A549 (cell line): ENCODE measurements around the gene GIMAP5. TPM values are rescaled to one million over a fixed set of nuclear protein-coding genes. Genes with fewer than 3 reads are reported as not detected.
A peak's percentile ranks its signal among the peaks of the same experiment; 100 is the strongest.

Experiments used
- ATAC-seq, 2 experiments: fragments of 200-7000 bp in 1 of 2; fragments of >200 bp in 1 of 2; cut with Nextera tagmentation in 1 of 2; cut with Tn5 transposase in 1 of 2; 3 replicates each; pipeline versions ENCODE4 v1.8.0 to v1.9.1; 2018 to 2020; ENCODE audit warnings: mild to moderate bottlenecking in 1 of 2, moderate library complexity in 1 of 2
- CTCF ChIA-PET: fragments of 300-600 bp; sonication (Branson Sonifier 250); formaldehyde crosslinking; extraction: SDS; loops from one replicate; lab custom pipeline; 2021; ENCODE audit warnings: antibody characterized with exemption, inconsistent platforms; lab: Yijun Ruan, JAX
- POLR2A ChIA-PET: fragments of 350-600 bp; formaldehyde crosslinking; extraction: SDS; loops from one replicate; lab custom pipeline; 2021; ENCODE audit warnings: antibody characterized with exemption, inconsistent platforms; lab: Yijun Ruan, JAX
- DNase-seq, 2 experiments: peaks; one replicate each; pipeline versions ENCODE4 v3.0.0 to v3.0.0-alpha.2; 2011 to 2016; ENCODE audit warnings: low read depth in 1 of 2, low spot score in 1 of 2
- FAIRE-seq: peaks from 2 replicates; lab custom pipeline; 2011; peaks lifted over from hg19 to GRCh38; lab: Jason Lieb, UNC
- H3K27ac ChIP-seq, 2 experiments: fragments of >200 bp; sonication (Bioruptor Twin); formaldehyde crosslinking; 3 replicates each; pipeline ENCODE4 v1.5.1; 2016 to 2017
- H3K4me1 ChIP-seq: fragments of >200 bp; sonication (Bioruptor Twin); formaldehyde crosslinking; 3 replicates; pipeline ENCODE4 v1.6.1; 2016
- H3K4me2 ChIP-seq: fragments of >200 bp; sonication (Bioruptor Twin); formaldehyde crosslinking; 3 replicates; pipeline ENCODE4 v1.6.1; 2016
- H3K4me3 ChIP-seq: fragments of >200 bp; sonication (Bioruptor Twin); formaldehyde crosslinking; 3 replicates; pipeline ENCODE4 v1.5.1; 2016
- H3K9me3 ChIP-seq: fragments of >200 bp; sonication (Bioruptor Twin); formaldehyde crosslinking; 3 replicates; pipeline ENCODE4 v1.6.1; 2016
- ATOH8 ChIP-seq: fragments of 250-450 bp; sonication (Bioruptor Pico); IDR thresholded peaks from 2 replicates; pipeline ENCODE4 v1.5.0; 2020; ENCODE audit warnings: low read depth, mild to moderate bottlenecking, moderate library complexity
- BHLHE40 ChIP-seq: IDR thresholded peaks from 2 replicates; pipeline ENCODE4 v1.6.1; 2012; ENCODE audit warnings: low read depth, low read length, inconsistent platforms
- CHD4 ChIP-seq: fragments of 200-600 bp; sonication (generic); IDR thresholded peaks from 2 replicates; pipeline ENCODE4 v1.6.1; 2016; ENCODE audit warnings: antibody characterized with exemption, mild to moderate bottlenecking, borderline replicate concordance
- EHF ChIP-seq: fragments of 250-450 bp; sonication (Bioruptor Pico); IDR thresholded peaks from 2 replicates; pipeline ENCODE4 v1.5.0; 2020; ENCODE audit warnings: mild to moderate bottlenecking
- EP300 ChIP-seq, 2 experiments: fragments of >200 bp; sonication (Bioruptor Twin); formaldehyde crosslinking; IDR thresholded peaks; 2 replicates in 1 of 2; 3 replicates in 1 of 2; pipeline ENCODE4 v1.6.1; 2016 to 2017
- FOXS1 ChIP-seq: fragments of 250-450 bp; sonication (Bioruptor Pico); IDR thresholded peaks from 2 replicates; pipeline ENCODE4 v1.5.0; 2020; ENCODE audit warnings: mild to moderate bottlenecking, moderate library complexity
- HOXB5 ChIP-seq: fragments of 250-450 bp; sonication (Bioruptor Pico); IDR thresholded peaks from 2 replicates; pipeline ENCODE4 v1.5.0; 2020; ENCODE audit warnings: mild to moderate bottlenecking, moderate library complexity
- KDM1A ChIP-seq: fragments of 200-600 bp; sonication (generic); IDR thresholded peaks from 2 replicates; pipeline ENCODE4 v1.6.1; 2016; ENCODE audit warnings: low read depth, mild to moderate bottlenecking
- MAZ ChIP-seq: fragments of 150-350 bp; IDR thresholded peaks from 2 replicates; pipeline ENCODE4 v1.6.1; 2014; ENCODE audit warnings: antibody characterized with exemption, low read depth, low read length, borderline replicate concordance
- NPAS2 ChIP-seq: fragments of 250-450 bp; sonication (Bioruptor Pico); IDR thresholded peaks from 2 replicates; pipeline ENCODE4 v1.8.0; 2022; ENCODE audit warnings: mild to moderate bottlenecking, moderate library complexity, borderline replicate concordance
- NR3C1 ChIP-seq: fragments of >200 bp; sonication (Bioruptor Twin); formaldehyde crosslinking; IDR thresholded peaks from 3 replicates; pipeline ENCODE4 v1.6.1; 2017
- POLR2A ChIP-seq: IDR thresholded peaks from 2 replicates; pipeline ENCODE4 v1.6.1; 2012; ENCODE audit warnings: mild to moderate bottlenecking, low read length
- POLR2AphosphoS2 ChIP-seq: conservative IDR thresholded peaks from 2 replicates; pipeline ENCODE4 v1.6.1; 2012; ENCODE audit warnings: low read length, improper control_type of control experiment, inconsistent platforms
- RCOR1 ChIP-seq: fragments of 150-350 bp; IDR thresholded peaks from 2 replicates; pipeline ENCODE4 v1.6.1; 2014; ENCODE audit warnings: antibody characterized with exemption, low read length, low read depth
- SMC3 ChIP-seq: fragments of >200 bp; sonication (Bioruptor Twin); formaldehyde crosslinking; IDR thresholded peaks from 3 replicates; pipeline ENCODE4 v1.6.1; 2018; ENCODE audit warnings: inconsistent platforms
- TP53 ChIP-seq: fragments of 250-450 bp; sonication (Bioruptor Pico); IDR thresholded peaks from 2 replicates; pipeline ENCODE4 v1.5.0; 2021; ENCODE audit warnings: mild to moderate bottlenecking, moderate library complexity
- ZC3H11A ChIP-seq: fragments of 450-650 bp; IDR thresholded peaks from 2 replicates; pipeline ENCODE4 v1.6.1; 2014; ENCODE audit warnings: antibody characterized with exemption, mild to moderate bottlenecking
- ZFP36 ChIP-seq: fragments of 450-650 bp; IDR thresholded peaks from 2 replicates; pipeline ENCODE4 v1.6.1; 2014; ENCODE audit warnings: borderline replicate concordance; ENCODE audit not compliant: partially characterized antibody
- ZNF302 ChIP-seq: fragments of 250-450 bp; sonication (Bioruptor Pico); IDR thresholded peaks from 2 replicates; pipeline ENCODE4 v1.9.0; 2021; ENCODE audit warnings: inconsistent platforms, mild to moderate bottlenecking, moderate library complexity
- WGBS: methylation state at CpG from one replicate; pipeline ENCODE4 v1.1.6; 2017; ENCODE audit errors: missing lambda C conversion rate; 5-methylcytosine and 5-hydroxymethylcytosine counted together
- polyA minus RNA-seq: library from RNA; depleted of rRNA, polyadenylated mRNA; stranded (reverse); fragments of >200 nt; gene quantifications from 2 replicates; pipeline ENCODE4 v1.2.3, GENCODE V29; 2011; rRNA and poly(A)+ RNA removed
- polyA plus RNA-seq, 4 experiments: library from polyadenylated mRNA; depleted of rRNA in 3 of 4; stranded (reverse); fragments of >200 nt; fragmentation: RNase III in 1 of 4; extraction: RNeasy Plus Mini Kit Qiagen cat#74134 plus additional on column Dnase treatment in 1 of 4; gene quantifications; 2 replicates in 3 of 4; 3 replicates in 1 of 4; pipeline ENCODE4 v1.2.3, GENCODE V29; 2011 to 2017
- TF ChIP-seq, protein P1 (sequence below): fragments of >200 bp; sonication (Bioruptor Twin); formaldehyde crosslinking; IDR thresholded peaks from 2 replicates; pipeline ENCODE4 v1.6.1; 2016
- TF ChIP-seq, protein P2 (sequence below): fragments of >200 bp; sonication (Bioruptor Twin); formaldehyde crosslinking; IDR thresholded peaks from 3 replicates; pipeline ENCODE4 v1.5.1; 2016
- TF ChIP-seq, protein P3 (sequence below): IDR thresholded peaks from 2 replicates; pipeline ENCODE4 v1.6.1; 2012
- TF ChIP-seq, protein P4 (sequence below): fragments of 450-650 bp; IDR thresholded peaks from 2 replicates; pipeline ENCODE4 v1.6.1; 2014; ENCODE audit warnings: antibody characterized with exemption
- TF ChIP-seq, protein P5 (sequence below): fragments of 200-600 bp; sonication (generic); IDR thresholded peaks from 2 replicates; pipeline ENCODE4 v1.6.1; 2016; ENCODE audit warnings: antibody characterized with exemption, mild to moderate bottlenecking, moderate library complexity
- TF ChIP-seq, protein P6 (sequence below): IDR thresholded peaks from 2 replicates; pipeline ENCODE4 v1.6.1; 2012; ENCODE audit warnings: low read depth, borderline replicate concordance

The GIMAP5 gene
- polyA plus RNA-seq (2011; rRNA removed) (not detected in 2 replicates), polyA plus RNA-seq (2017; fragmentation: RNase III; extraction: RNeasy Plus Mini Kit Qiagen cat#74134 plus additional on column Dnase treatment) (not detected in 3 replicates), polyA minus RNA-seq (not detected in 2 replicates)
- not detected in 2 replicates for polyA plus RNA-seq (2012; cell fraction: cytosol; rRNA removed)
- polyA plus RNA-seq (2012; cell fraction: nucleus; rRNA removed): not detected in 2 replicates

DNA sequence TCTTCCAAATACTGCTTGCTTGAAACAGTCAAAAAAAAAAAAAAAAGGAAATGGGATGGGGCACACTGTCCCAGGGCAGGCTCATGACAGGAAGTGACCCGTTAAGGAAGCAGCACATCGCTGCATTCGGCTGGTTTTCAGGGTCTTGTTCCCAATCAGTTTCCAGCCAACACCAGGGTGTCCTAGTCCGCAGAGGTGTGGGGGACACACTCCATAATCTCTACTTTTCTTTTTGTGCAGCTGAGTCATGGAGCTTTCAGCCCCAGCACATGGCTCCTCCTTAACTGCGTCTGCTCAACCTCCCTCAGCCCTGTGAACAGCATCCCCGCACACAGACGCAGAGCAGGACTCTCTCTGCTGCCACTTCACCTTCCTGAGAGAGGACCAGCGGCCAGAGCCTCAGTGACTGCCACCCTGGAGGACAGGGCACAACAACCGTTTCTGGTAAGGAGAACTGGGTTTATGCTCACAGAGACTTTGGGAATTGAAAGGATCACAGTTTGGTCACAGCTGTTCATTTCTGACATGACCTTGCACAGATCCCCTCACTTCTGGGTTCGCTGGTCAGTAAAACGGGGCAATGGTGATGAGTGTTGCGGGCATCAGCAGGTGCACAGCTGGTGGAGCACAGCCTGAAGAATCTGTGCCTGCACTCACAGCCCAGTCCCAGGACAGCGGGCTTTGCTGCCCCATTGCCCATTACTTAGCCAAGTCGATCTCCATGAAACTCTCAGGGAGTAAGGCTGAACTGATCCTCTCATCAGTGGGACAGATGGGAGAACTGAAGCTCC, at the start of gene GIMAP5:
TSS of gene GIMAP5 (plus strand) at position 154 of the 791 bp plus-strand sequence. CDS start 3,467 bp downstream, outside the sequence.
- H3K27ac ChIP-seq: no peak within 1 kb of the TSS
- CTCF ChIA-PET: interaction anchor here (1.0 kb wide), 1 partner anchor 43 kb away, joined by 3 read pairs; no protein-coding TSS in a partner anchor
- FAIRE-seq: no peak
- peak in 1 of 2 experiments; percentile 32; a peak in 3 of 6 replicates for ATAC-seq
- no peaks in the 10 kb centered on the region for H3K4me1 ChIP-seq
- no peaks in the 10 kb centered on the region for H3K9me3 ChIP-seq
- H3K4me2 ChIP-seq: no peak within 1 kb of the TSS
- WGBS: 10% methylated on average over 12 of the region's 14 CpGs
- TF ChIP-seq ZNF302 (CRISPR knock-in tag) (no peak), ATOH8 (CRISPR knock-in tag) (no peak), HOXB5 (CRISPR knock-in tag) (no peak), BHLHE40 (no peak), EHF (no peak), EP300 (IDR thresholded peaks at IDR 0.05) (no peak), POLR2A (no peak), NR3C1 (no peak), TP53 (CRISPR knock-in tag) (no peak), NPAS2 (CRISPR knock-in tag) (no peak), MAZ (no peak), ZC3H11A (no peak), KDM1A (no peak)
- TF ChIP-seq, protein P1, sequence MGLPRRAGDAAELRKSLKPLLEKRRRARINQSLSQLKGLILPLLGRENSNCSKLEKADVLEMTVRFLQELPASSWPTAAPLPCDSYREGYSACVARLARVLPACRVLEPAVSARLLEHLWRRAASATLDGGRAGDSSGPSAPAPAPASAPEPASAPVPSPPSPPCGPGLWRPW: no peak
- TF ChIP-seq, protein P2, sequence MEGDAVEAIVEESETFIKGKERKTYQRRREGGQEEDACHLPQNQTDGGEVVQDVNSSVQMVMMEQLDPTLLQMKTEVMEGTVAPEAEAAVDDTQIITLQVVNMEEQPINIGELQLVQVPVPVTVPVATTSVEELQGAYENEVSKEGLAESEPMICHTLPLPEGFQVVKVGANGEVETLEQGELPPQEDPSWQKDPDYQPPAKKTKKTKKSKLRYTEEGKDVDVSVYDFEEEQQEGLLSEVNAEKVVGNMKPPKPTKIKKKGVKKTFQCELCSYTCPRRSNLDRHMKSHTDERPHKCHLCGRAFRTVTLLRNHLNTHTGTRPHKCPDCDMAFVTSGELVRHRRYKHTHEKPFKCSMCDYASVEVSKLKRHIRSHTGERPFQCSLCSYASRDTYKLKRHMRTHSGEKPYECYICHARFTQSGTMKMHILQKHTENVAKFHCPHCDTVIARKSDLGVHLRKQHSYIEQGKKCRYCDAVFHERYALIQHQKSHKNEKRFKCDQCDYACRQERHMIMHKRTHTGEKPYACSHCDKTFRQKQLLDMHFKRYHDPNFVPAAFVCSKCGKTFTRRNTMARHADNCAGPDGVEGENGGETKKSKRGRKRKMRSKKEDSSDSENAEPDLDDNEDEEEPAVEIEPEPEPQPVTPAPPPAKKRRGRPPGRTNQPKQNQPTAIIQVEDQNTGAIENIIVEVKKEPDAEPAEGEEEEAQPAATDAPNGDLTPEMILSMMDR: no peak
- TF ChIP-seq, protein P3, sequence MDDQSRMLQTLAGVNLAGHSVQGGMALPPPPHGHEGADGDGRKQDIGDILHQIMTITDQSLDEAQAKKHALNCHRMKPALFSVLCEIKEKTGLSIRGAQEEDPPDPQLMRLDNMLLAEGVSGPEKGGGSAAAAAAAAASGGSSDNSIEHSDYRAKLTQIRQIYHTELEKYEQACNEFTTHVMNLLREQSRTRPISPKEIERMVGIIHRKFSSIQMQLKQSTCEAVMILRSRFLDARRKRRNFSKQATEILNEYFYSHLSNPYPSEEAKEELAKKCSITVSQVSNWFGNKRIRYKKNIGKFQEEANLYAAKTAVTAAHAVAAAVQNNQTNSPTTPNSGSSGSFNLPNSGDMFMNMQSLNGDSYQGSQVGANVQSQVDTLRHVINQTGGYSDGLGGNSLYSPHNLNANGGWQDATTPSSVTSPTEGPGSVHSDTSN: no peak
- TF ChIP-seq, protein P4, sequence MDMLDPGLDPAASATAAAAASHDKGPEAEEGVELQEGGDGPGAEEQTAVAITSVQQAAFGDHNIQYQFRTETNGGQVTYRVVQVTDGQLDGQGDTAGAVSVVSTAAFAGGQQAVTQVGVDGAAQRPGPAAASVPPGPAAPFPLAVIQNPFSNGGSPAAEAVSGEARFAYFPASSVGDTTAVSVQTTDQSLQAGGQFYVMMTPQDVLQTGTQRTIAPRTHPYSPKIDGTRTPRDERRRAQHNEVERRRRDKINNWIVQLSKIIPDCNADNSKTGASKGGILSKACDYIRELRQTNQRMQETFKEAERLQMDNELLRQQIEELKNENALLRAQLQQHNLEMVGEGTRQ: no peak
- TF ChIP-seq, all 56 proteins: peak for 0
- POLR2A ChIA-PET: no interaction called here
- no peak for DNase-seq
- no peak within 1 kb of the TSS for H3K4me3 ChIP-seq

DNA sequence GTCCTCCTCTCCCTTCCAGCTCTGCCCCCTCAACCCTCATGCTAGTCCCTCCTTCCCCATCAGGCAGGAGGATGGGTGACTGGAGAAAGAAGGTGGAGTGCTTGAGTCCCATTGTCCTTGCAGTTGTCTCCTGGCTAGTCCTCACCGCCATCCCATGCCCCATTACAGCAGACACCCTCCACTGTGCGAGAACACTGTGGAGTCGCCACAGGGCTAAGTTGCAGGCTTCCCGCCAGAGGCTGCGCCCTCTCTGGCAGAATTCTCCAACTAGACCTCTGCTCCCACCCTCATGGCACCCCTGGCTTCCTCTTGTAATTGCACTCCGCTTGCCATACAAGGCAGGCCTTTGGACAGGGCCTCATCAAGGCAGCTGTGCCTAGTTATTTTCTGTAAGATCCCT, 48.6 kb upstream of the GIMAP5 start:
- no peak for DNase-seq
- Histone ChIP-seq H3K4me1 (no peaks in the 10 kb centered on the region), H3K4me3 (no peak overlapping the region), H3K4me2 (no peak overlapping the region), H3K27ac (no peak overlapping the region), H3K9me3 (no peaks in the 10 kb centered on the region)
- no peak for ATAC-seq
- FAIRE-seq: no peak
- POLR2A ChIA-PET: no interaction called here
- 40% methylated on average over 6 of the region's 6 CpGs for WGBS
- CTCF ChIA-PET: no interaction called here
- TF ChIP-seq, protein P4: no peak
- TF ChIP-seq FOXS1 (CRISPR knock-in tag) (no peak), RCOR1 (no peak), SMC3 (no peak), CHD4 (no peak), NPAS2 (CRISPR knock-in tag) (no peak), HOXB5 (CRISPR knock-in tag) (no peak), POLR2AphosphoS2 (no peak), ZFP36 (no peak)
- TF ChIP-seq, protein P5, sequence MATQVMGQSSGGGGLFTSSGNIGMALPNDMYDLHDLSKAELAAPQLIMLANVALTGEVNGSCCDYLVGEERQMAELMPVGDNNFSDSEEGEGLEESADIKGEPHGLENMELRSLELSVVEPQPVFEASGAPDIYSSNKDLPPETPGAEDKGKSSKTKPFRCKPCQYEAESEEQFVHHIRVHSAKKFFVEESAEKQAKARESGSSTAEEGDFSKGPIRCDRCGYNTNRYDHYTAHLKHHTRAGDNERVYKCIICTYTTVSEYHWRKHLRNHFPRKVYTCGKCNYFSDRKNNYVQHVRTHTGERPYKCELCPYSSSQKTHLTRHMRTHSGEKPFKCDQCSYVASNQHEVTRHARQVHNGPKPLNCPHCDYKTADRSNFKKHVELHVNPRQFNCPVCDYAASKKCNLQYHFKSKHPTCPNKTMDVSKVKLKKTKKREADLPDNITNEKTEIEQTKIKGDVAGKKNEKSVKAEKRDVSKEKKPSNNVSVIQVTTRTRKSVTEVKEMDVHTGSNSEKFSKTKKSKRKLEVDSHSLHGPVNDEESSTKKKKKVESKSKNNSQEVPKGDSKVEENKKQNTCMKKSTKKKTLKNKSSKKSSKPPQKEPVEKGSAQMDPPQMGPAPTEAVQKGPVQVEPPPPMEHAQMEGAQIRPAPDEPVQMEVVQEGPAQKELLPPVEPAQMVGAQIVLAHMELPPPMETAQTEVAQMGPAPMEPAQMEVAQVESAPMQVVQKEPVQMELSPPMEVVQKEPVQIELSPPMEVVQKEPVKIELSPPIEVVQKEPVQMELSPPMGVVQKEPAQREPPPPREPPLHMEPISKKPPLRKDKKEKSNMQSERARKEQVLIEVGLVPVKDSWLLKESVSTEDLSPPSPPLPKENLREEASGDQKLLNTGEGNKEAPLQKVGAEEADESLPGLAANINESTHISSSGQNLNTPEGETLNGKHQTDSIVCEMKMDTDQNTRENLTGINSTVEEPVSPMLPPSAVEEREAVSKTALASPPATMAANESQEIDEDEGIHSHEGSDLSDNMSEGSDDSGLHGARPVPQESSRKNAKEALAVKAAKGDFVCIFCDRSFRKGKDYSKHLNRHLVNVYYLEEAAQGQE: no peak
- TF ChIP-seq, protein P1: no peak
- TF ChIP-seq, protein P6, sequence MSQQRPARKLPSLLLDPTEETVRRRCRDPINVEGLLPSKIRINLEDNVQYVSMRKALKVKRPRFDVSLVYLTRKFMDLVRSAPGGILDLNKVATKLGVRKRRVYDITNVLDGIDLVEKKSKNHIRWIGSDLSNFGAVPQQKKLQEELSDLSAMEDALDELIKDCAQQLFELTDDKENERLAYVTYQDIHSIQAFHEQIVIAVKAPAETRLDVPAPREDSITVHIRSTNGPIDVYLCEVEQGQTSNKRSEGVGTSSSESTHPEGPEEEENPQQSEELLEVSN: no peak
